Activated CD8-positive, alpha-beta memory T cell treated with anti-CD3 and anti-CD28 coated beads for 48 hours (primary cell): Measurements from ENCODE around the gene CPVL.

ENCODE experiments used
- DNase-seq, 3 experiments: peaks; one replicate each; pipeline ENCODE4 v3.0.0-alpha.2; 2020; ENCODE audit warnings: low read depth in 2 of 3, low spot score in 2 of 3

The CPVL gene

GRCh38 chr7:28980451-28981160, 165.7 kb downstream of the CPVL start:
- no peak for DNase-seq

- DNase-seq: no peak
These were observed 166.6 kb downstream of the CPVL start for GRCh38 chr7:28979776-28980175.

- DNase-seq: no peak
These were observed 168.5 kb downstream of the CPVL start for GRCh38 chr7:28977881-28978280.

GRCh38 chr7:28976022-28976421, 170.3 kb downstream of the CPVL start:
- DNase-seq: no peak

- no peak for DNase-seq
These were observed 172.7 kb downstream of the CPVL start for GRCh38 chr7:28973591-28973990.

- DNase-seq: no peak
These were observed 182.3 kb downstream of the CPVL start for GRCh38 chr7:28964056-28964455.

- no peak for DNase-seq
These were observed 184.4 kb downstream of the CPVL start for GRCh38 chr7:28961972-28962371.

GRCh38 chr7:28960071-28960840, 186.1 kb downstream of the CPVL start:
- DNase-seq: no peak

- no peak for DNase-seq
These were observed 187.4 kb downstream of the CPVL start for GRCh38 chr7:28958980-28959347.

- no peak for DNase-seq
These were observed 187.9 kb downstream of the CPVL start, which contains the start of gene TRIL for GRCh38 chr7:28958235-28958979. Gene TRIL (minus strand): TSS chr7:28958330. CDS start chr7:28958046, 284 bp downstream.

GRCh38 chr7:28957751-28958234, 188.5 kb downstream of the CPVL start:
- no peak for DNase-seq

- peak in 1 of 3 experiments; percentile 16 for DNase-seq
These were observed 189.1 kb downstream of the CPVL start for GRCh38 chr7:28957064-28957750.

GRCh38 chr7:28956608-28957063, 189.7 kb downstream of the CPVL start:
- DNase-seq: no peak

GRCh38 chr7:28955718-28956607, 190.4 kb downstream of the CPVL start:
- no peak for DNase-seq

- DNase-seq: no peak
These were observed 191.0 kb downstream of the CPVL start for GRCh38 chr7:28955356-28955717.

- no peak for DNase-seq
These were observed 191.4 kb downstream of the CPVL start for GRCh38 chr7:28954946-28955345.

GRCh38 chr7:28954471-28954870, 191.9 kb downstream of the CPVL start:
- no peak for DNase-seq

- DNase-seq: no peak
These were observed 192.7 kb downstream of the CPVL start for GRCh38 chr7:28953633-28954032.
